GM19099 (cell line): ENCODE data around the gene AKR1A1.

ENCODE experiments used
- POLR2A ChIP-seq: IDR thresholded peaks from 3 replicates; pipeline ENCODE4 v1.6.1; 2011; ENCODE audit warnings: low read depth; ENCODE audit not compliant: insufficient read length; ENCODE audit errors: extremely low read depth

Gene AKR1A1

GRCh38 chr1:45521413-45522323, 29.0 kb upstream of the AKR1A1 start, which contains the start of gene PRDX1:
Gene PRDX1, minus strand, starts transcription at chr1:45521884. Its CDS starts 2,841 bp downstream, at chr1:45519043.
- peak; percentile 100 for TF ChIP-seq POLR2A

GRCh38 chr1:45522324-45523104, 28.1 kb upstream of the AKR1A1 start:
- no peak for TF ChIP-seq POLR2A

GRCh38 chr1:45526135-45526644, 24.4 kb upstream of the AKR1A1 start:
- no peak for TF ChIP-seq POLR2A

- TF ChIP-seq POLR2A, result no peak
Measured at GRCh38 chr1:45530632-45531135, 19.9 kb upstream of the AKR1A1 start.

DNA sequence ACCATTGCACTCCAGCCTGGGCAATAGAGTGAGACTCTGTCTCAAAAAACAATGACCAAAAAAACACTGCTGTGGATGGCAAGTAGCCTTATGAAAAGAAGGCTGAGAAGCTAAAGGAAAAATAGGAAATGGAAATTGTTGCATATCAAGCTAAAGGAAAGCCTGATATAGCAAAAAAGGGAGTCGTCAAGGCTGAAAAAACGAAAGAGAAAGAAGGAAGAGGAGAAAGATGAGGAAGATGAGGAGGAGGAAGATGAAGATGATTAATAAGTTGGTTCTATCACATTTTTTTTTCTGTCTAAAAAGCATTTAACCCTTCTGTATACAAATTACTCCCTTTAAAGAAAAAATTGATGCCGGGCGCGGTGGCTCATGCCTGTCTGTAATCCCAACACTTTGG, 18.8 kb upstream of the AKR1A1 start:
- no peak for TF ChIP-seq POLR2A

GRCh38 chr1:45535988-45536766, 14.4 kb upstream of the AKR1A1 start:
- TF ChIP-seq POLR2A, result no peak

DNA sequence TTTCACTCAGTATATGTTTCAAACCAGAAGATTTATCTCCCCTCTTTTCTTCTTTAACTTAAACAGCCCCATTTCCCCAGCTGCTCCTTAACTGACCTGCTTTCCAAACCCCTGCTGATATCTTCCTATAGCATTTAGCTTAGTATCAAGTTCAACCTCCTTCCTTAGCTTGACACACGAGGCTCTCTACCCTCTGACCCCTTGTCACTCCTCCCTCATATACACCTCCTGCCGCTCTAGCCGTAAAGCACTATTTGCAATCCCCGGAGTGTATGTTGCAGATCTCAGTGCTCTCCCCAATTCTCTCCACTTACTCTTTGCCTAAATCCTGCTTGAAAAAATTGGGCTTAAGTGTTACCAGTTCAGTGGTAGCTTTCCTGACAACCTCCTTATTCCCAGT, 13.7 kb upstream of the AKR1A1 start:
- no peak for TF ChIP-seq POLR2A

GRCh38 chr1:45541193-45541592, 9.4 kb upstream of the AKR1A1 start:
- TF ChIP-seq POLR2A, result no peak

- TF ChIP-seq POLR2A, result no peak
Measured at GRCh38 chr1:45542591-45542990, 8.0 kb upstream of the AKR1A1 start.

DNA sequence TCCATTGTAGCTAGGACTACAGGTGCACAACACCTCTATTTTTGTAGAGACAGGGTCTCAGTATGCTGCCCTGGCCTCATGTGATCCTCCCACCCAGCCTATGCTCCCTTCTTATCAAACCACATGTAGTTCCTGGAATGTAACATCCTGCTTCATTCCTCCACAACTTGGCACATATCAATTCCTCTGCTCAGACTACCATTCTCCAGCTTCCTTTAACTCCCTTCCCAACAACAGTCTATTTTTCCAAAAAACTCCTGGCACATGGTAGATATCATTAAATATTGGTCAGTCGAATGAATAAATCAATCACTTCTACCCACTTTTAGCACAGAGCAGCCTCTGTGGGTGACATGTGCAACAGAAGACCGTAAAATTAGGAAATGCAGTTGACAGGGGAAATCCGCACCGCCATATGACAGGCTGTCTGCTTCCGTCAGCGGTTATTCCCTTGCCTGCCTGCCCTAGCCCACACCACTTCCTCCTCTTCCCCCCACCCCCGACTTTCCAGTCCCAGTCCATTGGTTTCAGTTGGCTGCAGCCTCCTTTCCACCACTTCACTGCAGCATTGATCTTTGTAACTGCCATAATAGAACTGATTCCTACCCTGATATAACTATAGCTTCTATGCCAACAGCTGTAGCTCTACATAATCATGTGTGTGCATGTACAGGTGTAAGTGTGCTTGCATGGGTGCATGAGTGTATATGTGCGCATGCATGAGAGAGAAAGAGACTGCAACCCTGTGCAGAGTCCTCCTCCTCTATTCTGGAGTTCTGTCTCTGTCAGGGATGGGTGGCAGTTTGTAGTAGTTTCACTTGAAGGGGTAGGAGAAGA, 6.8 kb upstream of the AKR1A1 start:
- no peak for TF ChIP-seq POLR2A

DNA sequence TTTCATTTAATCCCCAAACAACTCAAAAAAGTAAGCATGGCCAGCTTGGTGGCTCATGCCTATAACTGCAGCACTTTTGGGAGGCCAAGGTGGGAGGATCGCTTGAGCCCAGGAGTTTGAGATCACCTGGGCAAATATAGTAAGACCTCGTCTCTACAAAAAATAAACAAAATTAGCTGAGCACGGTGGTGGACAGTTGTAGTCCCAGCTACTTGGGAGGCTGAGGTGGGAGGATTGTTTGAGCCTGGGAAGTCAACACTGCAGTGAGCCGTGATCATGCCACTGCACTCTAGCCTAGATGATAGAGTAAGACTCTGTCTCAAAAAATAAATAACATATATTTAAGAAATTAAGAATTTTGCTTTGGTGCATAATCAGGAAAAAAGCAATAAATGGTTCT, 6.1 kb upstream of the AKR1A1 start:
- no peak for TF ChIP-seq POLR2A

DNA sequence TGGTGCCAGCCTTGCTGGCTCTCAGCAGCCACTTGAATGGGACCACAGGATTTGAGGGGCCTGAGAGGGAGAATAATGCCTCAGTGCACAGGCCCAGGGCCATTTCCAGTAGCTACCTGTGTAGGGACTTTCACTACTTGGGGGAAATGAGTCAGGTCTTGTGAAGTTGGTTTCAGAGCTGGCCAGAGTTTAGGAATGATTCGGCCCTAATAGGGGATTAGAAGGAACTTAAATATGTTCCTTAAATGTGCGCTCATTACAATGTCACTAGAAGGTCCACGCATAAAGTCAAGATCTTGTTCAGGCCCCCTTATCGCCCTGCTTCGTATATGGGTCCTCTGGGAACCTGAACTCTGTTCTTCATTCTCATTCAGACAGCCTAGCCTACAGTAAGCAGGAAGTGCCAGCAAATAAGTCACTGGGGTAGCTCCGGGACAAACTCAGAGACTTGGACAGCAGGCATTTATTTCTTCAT, 5.6 kb upstream of the AKR1A1 start:
- no peak for TF ChIP-seq POLR2A

DNA sequence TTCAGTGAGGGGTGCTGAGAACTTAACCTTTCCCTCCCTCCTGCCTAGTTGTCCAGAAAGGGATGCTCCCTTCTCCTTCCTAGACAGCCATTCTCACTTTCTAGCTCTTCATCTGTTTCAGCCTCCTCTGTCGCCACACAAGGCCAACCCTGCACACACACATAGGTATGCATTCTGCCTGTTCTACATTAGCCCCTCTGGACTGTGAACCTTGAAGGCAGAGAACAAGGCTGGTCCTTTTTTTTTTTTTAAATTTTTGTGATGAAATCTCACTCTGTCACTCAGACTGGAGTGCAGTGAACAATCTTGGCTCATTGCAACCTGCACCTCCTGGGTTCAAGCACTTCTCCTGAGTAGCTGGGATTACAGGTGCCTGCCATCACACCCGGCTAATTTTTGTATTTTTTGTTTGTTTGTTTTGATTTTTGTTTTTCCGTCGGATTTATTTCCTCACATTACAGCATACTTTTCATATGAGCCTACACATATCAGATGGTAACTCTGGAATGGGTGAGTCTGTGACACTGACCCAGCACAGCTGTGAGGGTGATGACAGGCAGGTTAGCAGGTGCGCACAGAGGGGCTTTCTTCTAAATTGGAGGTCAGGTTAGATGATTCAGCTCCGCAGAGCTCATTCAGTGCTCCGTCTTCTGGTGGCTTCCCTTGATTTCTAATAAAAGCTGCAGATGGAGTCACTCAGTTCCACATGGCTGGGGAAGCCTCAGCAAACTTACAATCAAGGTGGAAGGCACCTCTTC, 4.9 kb upstream of the AKR1A1 start:
- no peak for TF ChIP-seq POLR2A
